Nephron progenitor cell (in vitro differentiated cells): Measurements from ENCODE around the gene ZNF485.

ENCODE experiments used
- DNase-seq: peaks from one replicate; pipeline ENCODE4 v3.0.0; 2021
- H3K27ac Mint-ChIP-seq: 2 replicates; pipeline ENCODE4 v1.8.0; 2021; ENCODE audit warnings: mild to moderate bottlenecking, moderate library complexity, mixed read lengths
- H3K27me3 Mint-ChIP-seq: 2 replicates; pipeline ENCODE4 v1.8.0; 2021; ENCODE audit warnings: mild to moderate bottlenecking, low read depth, mixed read lengths; ENCODE audit not compliant: poor library complexity
- H3K36me3 Mint-ChIP-seq: 2 replicates; pipeline ENCODE4 v1.8.0; 2021; ENCODE audit warnings: low read depth, mixed read lengths
- H3K4me1 Mint-ChIP-seq: 2 replicates; pipeline ENCODE4 v1.8.0; 2021; ENCODE audit warnings: mixed read lengths
- H3K4me3 Mint-ChIP-seq: 2 replicates; pipeline ENCODE4 v1.8.0; 2021; ENCODE audit warnings: mild to moderate bottlenecking, moderate library complexity, mixed read lengths
- H3K9me3 Mint-ChIP-seq: 2 replicates; pipeline ENCODE4 v1.8.0; 2021; ENCODE audit warnings: mild to moderate bottlenecking, moderate library complexity, mixed read lengths
- CTCF ChIP-seq: fragments of 200-600 bp; sonication (generic); IDR thresholded peaks from 2 replicates; pipeline ENCODE4 v1.5.0; 2021; ENCODE audit warnings: antibody characterized with exemption

The ZNF485 gene

GRCh38 chr10:43574001-43574892, 32.0 kb upstream of the ZNF485 start, which contains the start of gene ZNF239:
ZNF239 (minus strand) TSS chr10:43574616; CDS start chr10:43558079, 16,537 bp downstream.
- H3K4me1 Mint-ChIP-seq, result peaks cover 21% of the 10 kb centered on the region
- H3K9me3 Mint-ChIP-seq, result peaks cover 54% of the 10 kb centered on the region
- peaks cover 20% of the 10 kb centered on the region for H3K36me3 Mint-ChIP-seq
- peaks cover 12% of the 10 kb centered on the region for H3K27me3 Mint-ChIP-seq
- TF ChIP-seq CTCF, result no peak
- H3K27ac Mint-ChIP-seq, result peak within 1 kb of the TSS; percentile 90
- peak within 1 kb of the TSS; percentile 87 for H3K4me3 Mint-ChIP-seq
- DNase-seq, result peak; percentile 74

- Mint-ChIP-seq H3K9me3 (peaks cover 57% of the 10 kb centered on the region), H3K27ac (no peak overlapping the region), H3K4me3 (peak overlapping the region; percentile 77), H3K36me3 (peaks cover 20% of the 10 kb centered on the region), H3K27me3 (peaks cover 17% of the 10 kb centered on the region), H3K4me1 (peaks cover 21% of the 10 kb centered on the region)
- TF ChIP-seq CTCF, result no peak
- DNase-seq, result no peak
These were observed 31.3 kb upstream of the ZNF485 start for GRCh38 chr10:43574906-43575305.

- TF ChIP-seq CTCF, result no peak
- peaks cover 17% of the 10 kb centered on the region for H3K27me3 Mint-ChIP-seq
- H3K4me1 Mint-ChIP-seq, result peaks cover 21% of the 10 kb centered on the region
- DNase-seq, result no peak
- H3K36me3 Mint-ChIP-seq, result peaks cover 20% of the 10 kb centered on the region
- H3K9me3 Mint-ChIP-seq, result peaks cover 53% of the 10 kb centered on the region
- H3K4me3 Mint-ChIP-seq, result peak overlapping the region; percentile 52
- H3K27ac Mint-ChIP-seq, result no peak overlapping the region
These were observed 30.2 kb upstream of the ZNF485 start for GRCh38 chr10:43576062-43576461.

- no peak for DNase-seq
- peaks cover 57% of the 10 kb centered on the region for H3K9me3 Mint-ChIP-seq
- H3K4me1 Mint-ChIP-seq, result peaks cover 21% of the 10 kb centered on the region
- peaks cover 20% of the 10 kb centered on the region for H3K36me3 Mint-ChIP-seq
- H3K4me3 Mint-ChIP-seq, result no peak overlapping the region
- no peak overlapping the region for H3K27ac Mint-ChIP-seq
- no peak for TF ChIP-seq CTCF
- peaks cover 17% of the 10 kb centered on the region for H3K27me3 Mint-ChIP-seq
These were observed 29.7 kb upstream of the ZNF485 start for GRCh38 chr10:43576580-43576979.

GRCh38 chr10:43584051-43584450, 22.2 kb upstream of the ZNF485 start:
- Mint-ChIP-seq H3K27ac (no peak overlapping the region), H3K27me3 (peaks cover 30% of the 10 kb centered on the region), H3K9me3 (peaks cover 9% of the 10 kb centered on the region), H3K4me3 (no peak overlapping the region), H3K4me1 (no peaks in the 10 kb centered on the region), H3K36me3 (no peaks in the 10 kb centered on the region)
- no peak for TF ChIP-seq CTCF
- no peak for DNase-seq

- Mint-ChIP-seq H3K4me3 (no peak overlapping the region), H3K27ac (no peak overlapping the region), H3K9me3 (peaks cover 5% of the 10 kb centered on the region), H3K27me3 (peaks cover 30% of the 10 kb centered on the region), H3K4me1 (no peaks in the 10 kb centered on the region), H3K36me3 (no peaks in the 10 kb centered on the region)
- no peak for DNase-seq
- no peak for TF ChIP-seq CTCF
These were observed 21.2 kb upstream of the ZNF485 start for GRCh38 chr10:43585046-43585445.
